K562 (cell line): ENCODE data around the gene PRRT2. TPM values are rescaled to one million over a fixed set of nuclear protein-coding genes. Genes with fewer than 3 reads are reported as not detected.

Experiments used
- AFF1 ChIP-seq, 2 experiments: fragments of 450-650 bp; IDR thresholded peaks; 2 replicates each; pipeline ENCODE4 v1.6.1; 2018; ENCODE audit warnings: mild to moderate bottlenecking in 2 of 2, low read depth in 1 of 2; ENCODE audit not compliant: partially characterized antibody in 2 of 2
- ELK1 ChIP-seq: sonication (generic); formaldehyde crosslinking; IDR thresholded peaks from 2 replicates; pipeline ENCODE4 v1.8.1; 2022; ENCODE audit warnings: missing genetic modification reagents
- MGA ChIP-seq: fragments of 450-650 bp; IDR thresholded peaks from 2 replicates; pipeline ENCODE4 v1.6.1; 2016; ENCODE audit warnings: mild to moderate bottlenecking, moderate library complexity
- PHB ChIP-seq: fragments of 250-450 bp; sonication (Bioruptor Pico); IDR thresholded peaks from 2 replicates; pipeline ENCODE4 v1.5.0; 2021
- RAD51 ChIP-seq: fragments of 450-650 bp; IDR thresholded peaks from 2 replicates; pipeline ENCODE4 v1.7.1; 2016; ENCODE audit warnings: low read depth, mild to moderate bottlenecking, borderline replicate concordance
- SFPQ ChIP-seq: fragments of 200-400 bp; formaldehyde crosslinking; IDR thresholded peaks from 2 replicates; pipeline ENCODE4 v1.6.1; 2017; ENCODE audit warnings: mild to moderate bottlenecking, low read depth, low read length, moderate library complexity
- ZNF316 ChIP-seq: fragments of 450-650 bp; IDR thresholded peaks from 2 replicates; pipeline ENCODE4 v1.6.1; 2016
- ZNF778 ChIP-seq: fragments of 450-650 bp; formaldehyde crosslinking; IDR thresholded peaks from 2 replicates; pipeline ENCODE4 v1.4.0; 2020; ENCODE audit warnings: mild to moderate bottlenecking, moderate library complexity
- polyA plus RNA-seq, 8 experiments: library from polyadenylated mRNA; depleted of rRNA in 4 of 8; stranded (reverse) in 5 of 8; unstranded in 3 of 8; fragments of >200 nt; fragmentation: Nextera tagmentation in 2 of 8; fragmentation: Illumina TruSeq in 1 of 8; extraction: Ambion mirVana in 2 of 8; extraction: Trizol in 1 of 8; gene quantifications; 2 replicates each; pipeline versions ENCODE4 v1.2.1 to v1.2.3, GENCODE V29; 2011 to 2014; ENCODE audit warnings: inconsistent platforms in 1 of 8, missing spikeins in 1 of 8
- total RNA-seq, 7 experiments: library from RNA; depleted of rRNA in 6 of 7; stranded (reverse); fragments of >200 nt in 6 of 7; fragmentation: Illumina TruSeq in 2 of 7; extraction: Trizol in 2 of 7; gene quantifications; 2 replicates each; pipeline versions ENCODE4 v1.2.1 to v1.2.3, GENCODE V29; 2011 to 2021; ENCODE audit warnings: low replicate concordance in 1 of 7

Gene PRRT2
- total and polyA plus RNA-seq, 9 of the 15 experiments (the other 6 are each of a cell fraction or from before 2014, with no cell fraction given): 0.11 to 1.0 (median 0.42) TPM; not detected in 2

- TF ChIP-seq AFF1 (IDR thresholded peaks at IDR 0.05; ENCODE audit: low read depth in 1 of 2, partially characterized antibody in 2 of 2) (peak in 1 of 2 experiments; percentile 12), RAD51 (peak; percentile 47; the same call in 1 of the 2 replicates), PHB (CRISPR knock-in tag) (no peak), ELK1 (CRISPR knock-in tag) (no peak), ZNF778 (CRISPR knock-in tag) (no peak), MGA (peak; percentile 70), ZNF316 (peak; percentile 83), SFPQ (no peak)
Observed at GRCh38 chr16:29808219-29808900, 3.6 kb upstream of the PRRT2 start (continued).
